WTC11 (cell line): ENCODE results near the gene TRDMT1.

Experiments
- ELF4 ChIP-seq: sonication (generic); formaldehyde crosslinking; IDR thresholded peaks from 2 replicates; pipeline ENCODE4 v1.8.1; 2022; ENCODE audit warnings: low read depth, mild to moderate bottlenecking, moderate library complexity, missing genetic modification reagents
- ESRRA ChIP-seq: sonication (generic); formaldehyde crosslinking; IDR thresholded peaks from 2 replicates; pipeline ENCODE4 v1.8.1; 2022; ENCODE audit warnings: mild to moderate bottlenecking, missing genetic modification reagents, borderline replicate concordance
- NR1H2 ChIP-seq: sonication (generic); formaldehyde crosslinking; IDR thresholded peaks from 2 replicates; pipeline ENCODE4 v1.9.0; 2021; ENCODE audit warnings: mild to moderate bottlenecking, moderate library complexity, missing genetic modification reagents
- NR2C2 ChIP-seq: sonication (generic); formaldehyde crosslinking; IDR thresholded peaks from 2 replicates; pipeline ENCODE4 v1.8.0; 2022; ENCODE audit warnings: mild to moderate bottlenecking, missing genetic modification reagents
- TEAD1 ChIP-seq: sonication (generic); formaldehyde crosslinking; IDR thresholded peaks from 2 replicates; pipeline ENCODE4 v1.8.0; 2022; ENCODE audit warnings: mild to moderate bottlenecking, missing genetic modification reagents
- TF ChIP-seq, protein P1 (sequence below): fragments of 200-600 bp; IDR thresholded peaks from 2 replicates; pipeline ENCODE4 v1.8.0; 2022; ENCODE audit warnings: antibody characterized with exemption
- TF ChIP-seq, protein P2 (sequence below): sonication (generic); formaldehyde crosslinking; IDR thresholded peaks from 2 replicates; pipeline ENCODE4 v1.8.1; 2023; ENCODE audit warnings: mild to moderate bottlenecking, missing genetic modification reagents
- TF ChIP-seq, protein P3 (sequence below): sonication (generic); formaldehyde crosslinking; IDR thresholded peaks from 2 replicates; pipeline ENCODE4 v1.8.0; 2023; ENCODE audit warnings: missing genetic modification reagents

DNA sequence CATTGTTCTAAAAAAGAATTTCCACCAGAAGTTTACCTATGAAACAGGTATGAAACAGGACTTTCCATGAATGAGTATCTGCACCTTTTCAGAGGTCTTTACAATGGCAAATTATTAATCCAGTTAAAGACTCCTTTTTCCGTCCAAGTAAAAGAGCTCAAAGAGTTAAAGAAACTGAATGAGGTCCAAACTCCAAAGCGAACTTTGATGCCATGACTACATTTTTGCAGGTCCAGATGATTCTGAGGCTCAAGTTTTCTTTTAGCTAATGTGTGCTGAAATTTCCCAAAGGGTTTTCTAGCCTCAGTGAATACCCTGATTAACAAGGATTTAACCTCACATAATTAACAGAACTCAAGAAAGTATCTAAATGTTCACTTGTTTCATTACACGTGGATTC is 81.6 kb downstream of the TRDMT1 start:
- TF ChIP-seq, protein P1, sequence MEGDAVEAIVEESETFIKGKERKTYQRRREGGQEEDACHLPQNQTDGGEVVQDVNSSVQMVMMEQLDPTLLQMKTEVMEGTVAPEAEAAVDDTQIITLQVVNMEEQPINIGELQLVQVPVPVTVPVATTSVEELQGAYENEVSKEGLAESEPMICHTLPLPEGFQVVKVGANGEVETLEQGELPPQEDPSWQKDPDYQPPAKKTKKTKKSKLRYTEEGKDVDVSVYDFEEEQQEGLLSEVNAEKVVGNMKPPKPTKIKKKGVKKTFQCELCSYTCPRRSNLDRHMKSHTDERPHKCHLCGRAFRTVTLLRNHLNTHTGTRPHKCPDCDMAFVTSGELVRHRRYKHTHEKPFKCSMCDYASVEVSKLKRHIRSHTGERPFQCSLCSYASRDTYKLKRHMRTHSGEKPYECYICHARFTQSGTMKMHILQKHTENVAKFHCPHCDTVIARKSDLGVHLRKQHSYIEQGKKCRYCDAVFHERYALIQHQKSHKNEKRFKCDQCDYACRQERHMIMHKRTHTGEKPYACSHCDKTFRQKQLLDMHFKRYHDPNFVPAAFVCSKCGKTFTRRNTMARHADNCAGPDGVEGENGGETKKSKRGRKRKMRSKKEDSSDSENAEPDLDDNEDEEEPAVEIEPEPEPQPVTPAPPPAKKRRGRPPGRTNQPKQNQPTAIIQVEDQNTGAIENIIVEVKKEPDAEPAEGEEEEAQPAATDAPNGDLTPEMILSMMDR, result no peak
- no peak for TF ChIP-seq ELF4 (CRISPR knock-in tag)
- TF ChIP-seq, protein P2, sequence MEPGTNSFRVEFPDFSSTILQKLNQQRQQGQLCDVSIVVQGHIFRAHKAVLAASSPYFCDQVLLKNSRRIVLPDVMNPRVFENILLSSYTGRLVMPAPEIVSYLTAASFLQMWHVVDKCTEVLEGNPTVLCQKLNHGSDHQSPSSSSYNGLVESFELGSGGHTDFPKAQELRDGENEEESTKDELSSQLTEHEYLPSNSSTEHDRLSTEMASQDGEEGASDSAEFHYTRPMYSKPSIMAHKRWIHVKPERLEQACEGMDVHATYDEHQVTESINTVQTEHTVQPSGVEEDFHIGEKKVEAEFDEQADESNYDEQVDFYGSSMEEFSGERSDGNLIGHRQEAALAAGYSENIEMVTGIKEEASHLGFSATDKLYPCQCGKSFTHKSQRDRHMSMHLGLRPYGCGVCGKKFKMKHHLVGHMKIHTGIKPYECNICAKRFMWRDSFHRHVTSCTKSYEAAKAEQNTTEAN (CRISPR knock-in tag), result no peak
- TF ChIP-seq TEAD1 (CRISPR knock-in tag), result no peak
- TF ChIP-seq, protein P3, sequence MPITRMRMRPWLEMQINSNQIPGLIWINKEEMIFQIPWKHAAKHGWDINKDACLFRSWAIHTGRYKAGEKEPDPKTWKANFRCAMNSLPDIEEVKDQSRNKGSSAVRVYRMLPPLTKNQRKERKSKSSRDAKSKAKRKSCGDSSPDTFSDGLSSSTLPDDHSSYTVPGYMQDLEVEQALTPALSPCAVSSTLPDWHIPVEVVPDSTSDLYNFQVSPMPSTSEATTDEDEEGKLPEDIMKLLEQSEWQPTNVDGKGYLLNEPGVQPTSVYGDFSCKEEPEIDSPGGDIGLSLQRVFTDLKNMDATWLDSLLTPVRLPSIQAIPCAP (CRISPR knock-in tag), result no peak
- no peak for TF ChIP-seq NR1H2
- no peak for TF ChIP-seq ESRRA (CRISPR knock-in tag)
- no peak for TF ChIP-seq NR2C2
